GM12892 (cell line): ENCODE results near the gene TBXAS1.

ENCODE experiments used
- POLR2A ChIP-seq: IDR thresholded peaks from 2 replicates; pipeline ENCODE4 v1.6.1; 2011; ENCODE audit warnings: low read depth, low read length, control low read depth
- POLR2AphosphoS5 ChIP-seq: IDR thresholded peaks from 2 replicates; pipeline ENCODE4 v1.6.1; 2011; ENCODE audit warnings: low read depth, low read length, control low read depth
- TAF1 ChIP-seq: IDR thresholded peaks from 2 replicates; pipeline ENCODE4 v1.6.1; 2011; ENCODE audit warnings: low read depth, mild to moderate bottlenecking, control low read depth, low read length, borderline replicate concordance

- TF ChIP-seq POLR2A: no peak
- no peak for TF ChIP-seq POLR2AphosphoS5
- TF ChIP-seq TAF1: no peak
These were observed 219.9 kb downstream of the TBXAS1 start for GRCh38 chr7:140048989-140049338.
